ENCODE measurements around the gene STH. TPM values are rescaled to one million over a fixed set of nuclear protein-coding genes. Genes with fewer than 3 reads are reported as not detected.

Gene STH
- total RNA-seq, 1 donor from 2014 or later, result not detected

DNA sequence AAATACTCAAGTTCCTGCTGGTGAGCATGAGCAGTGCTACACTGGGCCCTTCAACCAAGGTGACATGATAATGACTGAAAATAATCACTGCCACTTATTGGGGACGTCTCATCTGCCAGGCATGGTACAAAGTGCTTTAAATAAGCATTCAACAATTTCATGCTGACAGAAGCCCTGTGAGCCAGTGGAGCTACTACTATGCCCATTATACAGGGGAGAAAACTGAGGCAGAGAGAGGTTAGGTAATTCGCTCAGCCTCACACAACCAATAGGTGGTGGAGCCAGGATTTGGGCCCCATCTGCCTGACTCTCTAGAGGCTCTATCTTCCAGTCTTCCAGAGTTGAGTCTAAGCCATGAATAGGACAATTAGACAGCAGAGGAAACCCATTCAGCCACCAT is 30.3 kb upstream of the STH start:
- TF ChIP-seq CTCF (IDR thresholded peaks at IDR 0.05; ENCODE audit: insufficient read depth, low read length, poor library complexity, severe bottlenecking), result no peak
- H3K27me3 ChIP-seq (ENCODE audit: control insufficient read depth, insufficient read depth, low read length), result peaks cover 11% of the 10 kb centered on the region
- DNase-seq (ENCODE audit: low read depth), result no peak
- no peak overlapping the region for H3K4me3 ChIP-seq (ENCODE audit: low read depth, low read length)
- no peaks in the 10 kb centered on the region for H3K36me3 ChIP-seq (ENCODE audit: control insufficient read depth, insufficient read depth, low read length)

- Histone ChIP-seq H3K27me3 (ENCODE audit: control insufficient read depth, insufficient read depth, low read length) (peaks cover 14% of the 10 kb centered on the region), H3K36me3 (ENCODE audit: control insufficient read depth, insufficient read depth, low read length) (no peaks in the 10 kb centered on the region), H3K4me3 (ENCODE audit: low read depth, low read length) (no peak overlapping the region)
- no peak for TF ChIP-seq CTCF (IDR thresholded peaks at IDR 0.05; ENCODE audit: insufficient read depth, low read length, poor library complexity, severe bottlenecking)
- DNase-seq (ENCODE audit: low read depth), result no peak
Measured at GRCh38 chr17:45969726-45970125, 29.3 kb upstream of the STH start.

- Histone ChIP-seq H3K36me3 (ENCODE audit: control insufficient read depth, insufficient read depth, low read length) (no peaks in the 10 kb centered on the region), H3K4me3 (ENCODE audit: low read depth, low read length) (no peak overlapping the region), H3K27me3 (ENCODE audit: control insufficient read depth, insufficient read depth, low read length) (peaks cover 14% of the 10 kb centered on the region)
- DNase-seq (ENCODE audit: low read depth), result no peak
- TF ChIP-seq CTCF (IDR thresholded peaks at IDR 0.05; ENCODE audit: insufficient read depth, low read length, poor library complexity, severe bottlenecking), result no peak
Measured at GRCh38 chr17:45970659-45971058, 28.4 kb upstream of the STH start.

DNA sequence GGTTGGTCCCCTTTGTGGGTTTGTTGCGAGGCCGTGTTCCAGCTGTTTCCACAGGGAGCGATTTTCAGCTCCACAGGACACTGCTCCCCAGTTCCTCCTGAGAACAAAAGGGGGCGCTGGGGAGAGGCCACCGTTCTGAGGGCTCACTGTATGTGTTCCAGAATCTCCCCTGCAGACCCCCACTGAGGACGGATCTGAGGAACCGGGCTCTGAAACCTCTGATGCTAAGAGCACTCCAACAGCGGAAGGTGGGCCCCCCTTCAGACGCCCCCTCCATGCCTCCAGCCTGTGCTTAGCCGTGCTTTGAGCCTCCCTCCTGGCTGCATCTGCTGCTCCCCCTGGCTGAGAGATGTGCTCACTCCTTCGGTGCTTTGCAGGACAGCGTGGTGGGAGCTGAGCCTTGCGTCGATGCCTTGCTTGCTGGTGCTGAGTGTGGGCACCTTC is 27.3 kb upstream of the STH start:
- no peak for DNase-seq (ENCODE audit: low read depth)
- Histone ChIP-seq H3K36me3 (ENCODE audit: control insufficient read depth, insufficient read depth, low read length) (no peaks in the 10 kb centered on the region), H3K4me3 (ENCODE audit: low read depth, low read length) (no peak overlapping the region), H3K27me3 (ENCODE audit: control insufficient read depth, insufficient read depth, low read length) (peaks cover 12% of the 10 kb centered on the region)
- TF ChIP-seq CTCF (IDR thresholded peaks at IDR 0.05; ENCODE audit: insufficient read depth, low read length, poor library complexity, severe bottlenecking), result peak; percentile 12

DNA sequence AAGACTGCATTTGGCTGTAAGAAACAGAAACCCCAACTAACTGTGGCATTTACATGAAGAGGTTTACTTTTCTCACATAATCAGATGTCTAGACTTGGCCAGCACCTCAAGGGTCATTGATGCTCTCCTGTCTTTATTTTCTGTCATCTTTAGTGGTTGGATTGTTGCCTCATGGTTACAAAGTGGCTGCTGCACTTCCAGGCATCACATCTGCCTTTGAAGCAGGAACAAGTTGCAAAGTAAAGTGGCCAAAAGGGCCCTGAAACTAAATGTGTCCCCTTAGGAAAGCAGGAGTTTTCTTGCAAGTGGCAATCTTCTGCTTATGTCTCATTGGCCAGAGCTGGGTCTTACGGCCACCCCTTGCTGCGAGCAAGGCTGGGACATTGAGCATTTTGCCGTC is 26.5 kb upstream of the STH start:
- Histone ChIP-seq H3K27me3 (ENCODE audit: control insufficient read depth, insufficient read depth, low read length) (peaks cover 9% of the 10 kb centered on the region), H3K36me3 (ENCODE audit: control insufficient read depth, insufficient read depth, low read length) (no peaks in the 10 kb centered on the region), H3K4me3 (ENCODE audit: low read depth, low read length) (no peak overlapping the region)
- no peak for TF ChIP-seq CTCF (IDR thresholded peaks at IDR 0.05; ENCODE audit: insufficient read depth, low read length, poor library complexity, severe bottlenecking)
- no peak for DNase-seq (ENCODE audit: low read depth)

GRCh38 chr17:45973099-45973780 is 25.8 kb upstream of the STH start:
- no peak overlapping the region for H3K4me3 ChIP-seq (ENCODE audit: low read depth, low read length)
- no peak for DNase-seq (ENCODE audit: low read depth)
- no peak for TF ChIP-seq CTCF (IDR thresholded peaks at IDR 0.05; ENCODE audit: insufficient read depth, low read length, poor library complexity, severe bottlenecking)
- H3K27me3 ChIP-seq (ENCODE audit: control insufficient read depth, insufficient read depth, low read length), result peaks cover 6% of the 10 kb centered on the region
- H3K36me3 ChIP-seq (ENCODE audit: control insufficient read depth, insufficient read depth, low read length), result no peaks in the 10 kb centered on the region

All from kidney epithelial cell (primary cell).